Mesendoderm (in vitro differentiated cells): ENCODE results near the gene FIBP.
A peak's percentile ranks its signal among the peaks of the same experiment; 100 is the strongest.

Source experiments
- DNase-seq: peaks from one replicate; pipeline ENCODE4 v3.0.0; 2013
- H2AK5ac ChIP-seq: 2 replicates; pipeline ENCODE4 v1.6.1; 2013; ENCODE audit warnings: low read length, inconsistent platforms
- H2BK120ac ChIP-seq: 2 replicates; pipeline ENCODE4 v1.6.1; 2013; ENCODE audit warnings: low read depth, mild to moderate bottlenecking, low read length, moderate library complexity, mixed read lengths
- H2BK15ac ChIP-seq: replicated peaks from 2 replicates; pipeline ENCODE4 v1.6.1; 2013; ENCODE audit warnings: low read depth, mild to moderate bottlenecking, moderate library complexity
- H2BK5ac ChIP-seq: 2 replicates; pipeline ENCODE4 v1.6.1; 2013; ENCODE audit warnings: low read length, inconsistent platforms
- H3K18ac ChIP-seq: 2 replicates; pipeline ENCODE4 v1.6.1; 2013; ENCODE audit warnings: mild to moderate bottlenecking, low read length, mixed read lengths
- H3K23ac ChIP-seq: one replicate; pipeline ENCODE4 v1.6.1; 2013; ENCODE audit warnings: low read length
- H3K27ac ChIP-seq: 2 replicates; pipeline ENCODE4 v1.5.1; 2013; ENCODE audit warnings: low read depth, mild to moderate bottlenecking, inconsistent platforms, low read length, moderate library complexity
- H3K27me3 ChIP-seq: 2 replicates; pipeline ENCODE4 v1.6.1; 2013; ENCODE audit warnings: low read length, control low read depth, mild to moderate bottlenecking, inconsistent platforms; ENCODE audit not compliant: insufficient read depth, poor library complexity
- H3K36me3 ChIP-seq: 2 replicates; pipeline ENCODE4 v1.6.1; 2013; ENCODE audit warnings: low read length, inconsistent platforms; ENCODE audit not compliant: control insufficient read depth, insufficient read depth
- H3K4ac ChIP-seq: one replicate; pipeline ENCODE4 v1.6.1; 2013; ENCODE audit warnings: low read depth, mild to moderate bottlenecking, low read length, moderate library complexity
- H3K4me1 ChIP-seq: 2 replicates; pipeline ENCODE4 v1.6.1; 2013; ENCODE audit warnings: low read depth, low read length, inconsistent platforms; ENCODE audit not compliant: control insufficient read depth
- H3K4me2 ChIP-seq: 2 replicates; pipeline ENCODE4 v1.6.1; 2013; ENCODE audit warnings: low read length
- H3K4me3 ChIP-seq: 2 replicates; pipeline ENCODE4 v1.5.1; 2013; ENCODE audit warnings: mild to moderate bottlenecking, low read length
- H3K56ac ChIP-seq: one replicate; pipeline ENCODE4 v1.6.1; 2013; ENCODE audit warnings: low read length
- H3K79me1 ChIP-seq: 2 replicates; pipeline ENCODE4 v1.6.1; 2013; ENCODE audit warnings: low read length, inconsistent platforms
- H3K79me2 ChIP-seq: 2 replicates; pipeline ENCODE4 v1.6.1; 2013; ENCODE audit warnings: mild to moderate bottlenecking, low read length; ENCODE audit not compliant: control insufficient read depth, insufficient read depth
- H3K9ac ChIP-seq: 2 replicates; pipeline ENCODE4 v1.6.1; 2013; ENCODE audit warnings: low read length, inconsistent platforms
- H4K5ac ChIP-seq: one replicate; pipeline ENCODE4 v1.6.1; 2013; ENCODE audit warnings: low read length
- H4K8ac ChIP-seq: one replicate; pipeline ENCODE4 v1.6.1; 2013; ENCODE audit warnings: low read depth, mild to moderate bottlenecking, control low read depth, low read length, moderate library complexity
- WGBS: extraction: QIAGEN DNeasy Blood & Tissue Kit; methylation state at CpG from one replicate; pipeline ENCODE4 v1.1.7; 2013; ENCODE audit warnings: low lambda C conversion rate, missing lambda C conversion rate; ENCODE audit not compliant: insufficient coverage; ENCODE audit errors: extremely low coverage; 5-methylcytosine and 5-hydroxymethylcytosine counted together

The FIBP gene

GRCh38 chr11:65890324-65891218 is 2.3 kb upstream of the FIBP start, which contains the start of gene CCDC85B:
CCDC85B (plus strand) TSS chr11:65890673; CDS start chr11:65890784, 111 bp downstream.
- H2AK5ac ChIP-seq = no peak within 1 kb of the TSS
- peak within 1 kb of the TSS; percentile 60 for H3K27ac ChIP-seq
- H3K36me3 ChIP-seq = peaks cover 2% of the 10 kb centered on the region
- H3K4me1 ChIP-seq = peaks cover 6% of the 10 kb centered on the region
- no peak within 1 kb of the TSS for H2BK5ac ChIP-seq
- peak within 1 kb of the TSS; percentile 98 for H3K56ac ChIP-seq
- no peak within 1 kb of the TSS for H2BK120ac ChIP-seq
- peak within 1 kb of the TSS; percentile 82 for H3K18ac ChIP-seq
- peak; percentile 96 for DNase-seq
- no peak within 1 kb of the TSS for H2BK15ac ChIP-seq
- H3K4me2 ChIP-seq = peak within 1 kb of the TSS; percentile 58
- peak within 1 kb of the TSS; percentile 44 for H3K4me3 ChIP-seq
- H3K79me2 ChIP-seq = peaks cover 3% of the 10 kb centered on the region
- no peak within 1 kb of the TSS for H4K5ac ChIP-seq
- peaks cover 8% of the 10 kb centered on the region for H3K79me1 ChIP-seq
- H3K23ac ChIP-seq = peak within 1 kb of the TSS; percentile 80
- peak within 1 kb of the TSS; percentile 38 for H3K4ac ChIP-seq
- no peak within 1 kb of the TSS for H4K8ac ChIP-seq
- peak within 1 kb of the TSS; percentile 75 for H3K9ac ChIP-seq
- no CpG with 5 or more reads among the region's 94 CpGs for WGBS
- no peaks in the 10 kb centered on the region for H3K27me3 ChIP-seq

GRCh38 chr11:65887723-65888162 is 528 bp downstream of the FIBP start:
- Histone ChIP-seq H4K5ac (no peak overlapping the region), H3K4me2 (peak overlapping the region; percentile 96), H3K23ac (no peak overlapping the region), H3K79me2 (peaks cover 3% of the 10 kb centered on the region), H3K79me1 (peaks cover 9% of the 10 kb centered on the region), H3K36me3 (peaks cover 14% of the 10 kb centered on the region), H3K27me3 (no peaks in the 10 kb centered on the region), H2BK120ac (no peak overlapping the region), H2BK5ac (no peak overlapping the region), H2BK15ac (no peak overlapping the region), H3K4ac (no peak overlapping the region), H3K27ac (peak overlapping the region; percentile 59), H3K4me3 (peak overlapping the region; percentile 84), H2AK5ac (peak overlapping the region; percentile 74), H3K18ac (no peak overlapping the region), H3K4me1 (peaks cover 6% of the 10 kb centered on the region), H3K9ac (peak overlapping the region; percentile 96), H3K56ac (peak overlapping the region; percentile 97), H4K8ac (no peak overlapping the region)
- WGBS = no CpG with 5 or more reads among the region's 23 CpGs
- no peak for DNase-seq

- Histone ChIP-seq H3K18ac (no peak overlapping the region), H2BK120ac (no peak overlapping the region), H3K4ac (no peak overlapping the region), H3K27ac (peak overlapping the region; percentile 4), H2BK5ac (no peak overlapping the region), H4K8ac (no peak overlapping the region), H3K4me1 (peaks cover 6% of the 10 kb centered on the region), H3K27me3 (no peaks in the 10 kb centered on the region), H3K9ac (peak overlapping the region; percentile 96), H3K56ac (peak overlapping the region; percentile 97), H4K5ac (no peak overlapping the region), H2BK15ac (no peak overlapping the region), H3K79me1 (peaks cover 9% of the 10 kb centered on the region), H3K79me2 (peaks cover 3% of the 10 kb centered on the region), H3K23ac (no peak overlapping the region), H3K36me3 (peaks cover 14% of the 10 kb centered on the region), H2AK5ac (peak overlapping the region; percentile 74), H3K4me2 (peak overlapping the region; percentile 96), H3K4me3 (peak overlapping the region; percentile 84)
- WGBS = no CpG with 5 or more reads among the region's 14 CpGs
- DNase-seq = no peak
Observed at GRCh38 chr11:65886826-65887722, 1.2 kb downstream of the FIBP start.

- no peak for DNase-seq
- H3K36me3 ChIP-seq = peaks cover 14% of the 10 kb centered on the region
- H3K23ac ChIP-seq = no peak overlapping the region
- H2BK5ac ChIP-seq = no peak overlapping the region
- H3K4me1 ChIP-seq = peaks cover 6% of the 10 kb centered on the region
- no peak overlapping the region for H2AK5ac ChIP-seq
- H3K27me3 ChIP-seq = no peaks in the 10 kb centered on the region
- no peak overlapping the region for H3K4me3 ChIP-seq
- H3K27ac ChIP-seq = no peak overlapping the region
- H3K4me2 ChIP-seq = no peak overlapping the region
- WGBS = no CpG with 5 or more reads among the region's 12 CpGs
- H4K8ac ChIP-seq = no peak overlapping the region
- peaks cover 3% of the 10 kb centered on the region for H3K79me2 ChIP-seq
- peak overlapping the region; percentile 15 for H3K56ac ChIP-seq
- H3K9ac ChIP-seq = no peak overlapping the region
- H3K4ac ChIP-seq = no peak overlapping the region
- peaks cover 9% of the 10 kb centered on the region for H3K79me1 ChIP-seq
- no peak overlapping the region for H2BK120ac ChIP-seq
- no peak overlapping the region for H4K5ac ChIP-seq
- H3K18ac ChIP-seq = no peak overlapping the region
- H2BK15ac ChIP-seq = no peak overlapping the region
Observed at GRCh38 chr11:65885808-65886536, 2.3 kb downstream of the FIBP start.

- H3K27ac ChIP-seq = no peak overlapping the region
- peaks cover 14% of the 10 kb centered on the region for H3K36me3 ChIP-seq
- H3K9ac ChIP-seq = no peak overlapping the region
- H3K4me2 ChIP-seq = no peak overlapping the region
- H3K56ac ChIP-seq = no peak overlapping the region
- peaks cover 9% of the 10 kb centered on the region for H3K79me1 ChIP-seq
- DNase-seq = no peak
- H3K4me1 ChIP-seq = peaks cover 6% of the 10 kb centered on the region
- no peak overlapping the region for H3K4ac ChIP-seq
- no peak overlapping the region for H2BK5ac ChIP-seq
- H2BK15ac ChIP-seq = no peak overlapping the region
- H3K4me3 ChIP-seq = no peak overlapping the region
- WGBS = no CpG with 5 or more reads among the region's 7 CpGs
- no peak overlapping the region for H4K5ac ChIP-seq
- no peak overlapping the region for H3K18ac ChIP-seq
- no peak overlapping the region for H2BK120ac ChIP-seq
- peaks cover 3% of the 10 kb centered on the region for H3K79me2 ChIP-seq
- no peak overlapping the region for H2AK5ac ChIP-seq
- H4K8ac ChIP-seq = no peak overlapping the region
- H3K23ac ChIP-seq = no peak overlapping the region
- no peaks in the 10 kb centered on the region for H3K27me3 ChIP-seq
Observed at GRCh38 chr11:65885231-65885630, 3.0 kb downstream of the FIBP start.
